Ishikawa (cell line): ENCODE results near the gene MCM6.

Experiments used
- CEBPB ChIP-seq: IDR thresholded peaks from 2 replicates; pipeline ENCODE4 v1.6.1; 2012
- CREB1 ChIP-seq: IDR thresholded peaks from 2 replicates; pipeline ENCODE4 v1.6.1; 2012; ENCODE audit warnings: low read depth
- FOXM1 ChIP-seq: IDR thresholded peaks from 2 replicates; pipeline ENCODE4 v1.6.1; 2012; ENCODE audit warnings: low read depth, borderline replicate concordance
- MAX ChIP-seq: IDR thresholded peaks from 2 replicates; pipeline ENCODE4 v1.6.1; 2012
- RAD21 ChIP-seq: IDR thresholded peaks from 2 replicates; pipeline ENCODE4 v1.6.1; 2012; ENCODE audit warnings: low read depth
- REST ChIP-seq: IDR thresholded peaks from 2 replicates; pipeline ENCODE4 v1.6.1; 2012; ENCODE audit warnings: low read depth, mild to moderate bottlenecking
- TCF12 ChIP-seq: IDR thresholded peaks from 2 replicates; pipeline ENCODE4 v1.6.1; 2012; ENCODE audit warnings: low read depth
- ZBTB7A ChIP-seq: IDR thresholded peaks from 2 replicates; pipeline ENCODE4 v1.6.1; 2012; ENCODE audit warnings: low read depth

DNA sequence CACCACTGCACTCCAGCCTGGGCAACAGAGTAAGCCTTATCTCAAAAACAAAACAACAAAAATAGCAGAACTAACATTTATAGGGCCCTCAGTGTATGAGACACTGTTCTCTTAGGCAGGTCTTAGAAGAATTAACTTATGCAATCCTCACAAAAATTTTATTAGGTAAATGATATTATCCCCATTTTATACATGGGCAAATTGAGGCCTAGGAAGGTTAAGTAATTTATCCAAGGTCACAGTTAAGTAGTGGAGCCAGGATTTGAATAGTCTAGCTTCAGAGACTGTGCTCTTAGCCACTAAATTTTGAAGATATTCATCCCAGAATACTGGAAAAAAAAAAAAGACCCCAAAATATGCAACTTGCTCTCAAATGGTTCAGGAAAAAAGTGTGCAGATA lies 22.8 kb downstream of the MCM6 start:
- TF ChIP-seq TCF12 (no peak), CEBPB (no peak), CREB1 (no peak), MAX (no peak), REST (no peak), RAD21 (no peak), FOXM1 (no peak), ZBTB7A (no peak)
